H9 (cell line): ENCODE measurements around the gene PARD3. TPM values are rescaled to one million over a fixed set of nuclear protein-coding genes. Genes with fewer than 3 reads are reported as not detected.

ENCODE experiments used
- DNase-seq: peaks from one replicate; pipeline ENCODE4 v3.0.0-alpha.2; 2017
- H2AFZ ChIP-seq: one replicate; pipeline ENCODE4 v1.6.1; 2013; ENCODE audit warnings: mild to moderate bottlenecking, low read length, control low read depth, moderate library complexity
- H2AK5ac ChIP-seq: 2 replicates; pipeline ENCODE4 v1.6.1; 2013; ENCODE audit warnings: low read length, control low read depth, mixed read lengths; ENCODE audit not compliant: insufficient read length
- H2BK120ac ChIP-seq: one replicate; pipeline ENCODE4 v1.6.1; 2013; ENCODE audit warnings: low read depth, mild to moderate bottlenecking, low read length, control low read depth, inconsistent platforms; ENCODE audit not compliant: poor library complexity, severe bottlenecking
- H2BK12ac ChIP-seq: 2 replicates; pipeline ENCODE4 v1.6.1; 2013; ENCODE audit warnings: low read length, control low read depth, mixed read lengths, low read depth; ENCODE audit not compliant: insufficient read length
- H2BK15ac ChIP-seq: 2 replicates; pipeline ENCODE4 v1.6.1; 2013; ENCODE audit warnings: low read depth, low read length, control low read depth
- H2BK20ac ChIP-seq: one replicate; pipeline ENCODE4 v1.6.1; 2013; ENCODE audit warnings: low read depth, mild to moderate bottlenecking, low read length, control low read depth, inconsistent platforms; ENCODE audit not compliant: poor library complexity, severe bottlenecking
- H2BK5ac ChIP-seq: 2 replicates; pipeline ENCODE4 v1.6.1; 2013; ENCODE audit warnings: low read length, control low read depth, mixed read lengths; ENCODE audit not compliant: insufficient read length
- H3K14ac ChIP-seq: 2 replicates; pipeline ENCODE4 v1.6.1; 2013; ENCODE audit warnings: low read length, control low read depth; ENCODE audit not compliant: insufficient read depth
- H3K18ac ChIP-seq: 2 replicates; pipeline ENCODE4 v1.6.1; 2013; ENCODE audit warnings: low read depth, mild to moderate bottlenecking, mixed read lengths, low read length, control low read depth; ENCODE audit not compliant: insufficient read length
- H3K23ac ChIP-seq: 2 replicates; pipeline ENCODE4 v1.6.1; 2013; ENCODE audit warnings: low read length, control low read depth, mixed read lengths, low read depth; ENCODE audit not compliant: insufficient read length
- H3K23me2 ChIP-seq: 2 replicates; pipeline ENCODE4 v1.6.1; 2013; ENCODE audit warnings: low read depth, mild to moderate bottlenecking, mixed read lengths, low read length, control low read depth; ENCODE audit not compliant: insufficient read length, poor library complexity, severe bottlenecking
- H3K27ac ChIP-seq: 2 replicates; pipeline ENCODE4 v1.5.1; 2013; ENCODE audit warnings: low read length, control low read depth, mixed read lengths, low read depth; ENCODE audit not compliant: insufficient read length
- H3K27me3 ChIP-seq: 2 replicates; pipeline ENCODE4 v1.6.1; 2013; ENCODE audit warnings: low read length, control low read depth, inconsistent platforms; ENCODE audit not compliant: insufficient read depth
- H3K4ac ChIP-seq: 2 replicates; pipeline ENCODE4 v1.6.1; 2013; ENCODE audit warnings: low read depth, mild to moderate bottlenecking, control low read depth, inconsistent platforms, low read length, moderate library complexity
- H3K4me1 ChIP-seq: 2 replicates; pipeline ENCODE4 v1.6.1; 2013; ENCODE audit warnings: low read length, control low read depth, inconsistent platforms; ENCODE audit not compliant: insufficient read depth
- H3K4me2 ChIP-seq: 2 replicates; pipeline ENCODE4 v1.6.1; 2013; ENCODE audit warnings: low read length, control low read depth, mixed read lengths; ENCODE audit not compliant: insufficient read length, insufficient read depth
- H3K56ac ChIP-seq: 2 replicates; pipeline ENCODE4 v1.6.1; 2013; ENCODE audit warnings: low read depth, mild to moderate bottlenecking, mixed read lengths, low read length, control low read depth; ENCODE audit not compliant: insufficient read length
- H3K79me1 ChIP-seq: 2 replicates; pipeline ENCODE4 v1.6.1; 2013; ENCODE audit warnings: low read depth, mild to moderate bottlenecking, moderate library complexity, low read length, control low read depth, inconsistent platforms; ENCODE audit not compliant: insufficient read depth, poor library complexity, severe bottlenecking
- H3K79me2 ChIP-seq: 2 replicates; pipeline ENCODE4 v1.6.1; 2013; ENCODE audit warnings: low read length, control low read depth, inconsistent platforms; ENCODE audit not compliant: insufficient read depth
- H3K9ac ChIP-seq: 2 replicates; pipeline ENCODE4 v1.6.1; 2013; ENCODE audit warnings: low read length, control low read depth, mixed read lengths; ENCODE audit not compliant: insufficient read length; ENCODE audit errors: extremely low read depth
- H3K9me3 ChIP-seq: one replicate; pipeline ENCODE4 v1.6.1; 2013; ENCODE audit warnings: low read depth, low read length, inconsistent platforms; ENCODE audit not compliant: control insufficient read depth
- H3T11ph ChIP-seq: one replicate; pipeline ENCODE4 v1.6.1; 2013; ENCODE audit warnings: mild to moderate bottlenecking, low read length, control low read depth, inconsistent platforms
- H4K20me1 ChIP-seq: one replicate; pipeline ENCODE4 v1.6.1; 2013; ENCODE audit not compliant: control insufficient read depth, insufficient read length, insufficient read depth
- H4K5ac ChIP-seq: 2 replicates; pipeline ENCODE4 v1.6.1; 2013; ENCODE audit warnings: low read depth, mild to moderate bottlenecking, mixed read lengths, low read length, control low read depth; ENCODE audit not compliant: insufficient read length
- H4K8ac ChIP-seq: replicated peaks from 2 replicates; pipeline ENCODE4 v1.6.1; 2013; ENCODE audit warnings: low read length, control low read depth, mixed read lengths, low read depth; ENCODE audit not compliant: insufficient read length
- H4K91ac ChIP-seq: 2 replicates; pipeline ENCODE4 v1.6.1; 2013; ENCODE audit warnings: low read depth, mild to moderate bottlenecking, moderate library complexity, mixed read lengths, low read length, control low read depth; ENCODE audit not compliant: insufficient read length
- H3K27ac Mint-ChIP-seq, 3 experiments: 2 replicates in 2 of 3; 3 replicates in 1 of 3; pipeline ENCODE4 v1.8.0; 2020 to 2021; ENCODE audit warnings: mixed read lengths in 3 of 3, mild to moderate bottlenecking in 1 of 3, moderate library complexity in 1 of 3
- H3K27me3 Mint-ChIP-seq: 2 replicates; pipeline ENCODE4 v1.8.0; 2021; ENCODE audit warnings: low read depth, mild to moderate bottlenecking, moderate library complexity, mixed read lengths
- H3K36me3 Mint-ChIP-seq, 3 experiments: 2 replicates in 2 of 3; 3 replicates in 1 of 3; pipeline ENCODE4 v1.8.0; 2020 to 2021; ENCODE audit warnings: low read depth in 3 of 3, mixed read lengths in 3 of 3; ENCODE audit not compliant: insufficient read depth in 1 of 3
- H3K4me1 Mint-ChIP-seq, 2 experiments: 2 replicates each; pipeline ENCODE4 v1.8.0; 2020; ENCODE audit warnings: mixed read lengths in 2 of 2
- H3K4me3 Mint-ChIP-seq, 2 experiments: 2 replicates in 1 of 2; 3 replicates in 1 of 2; pipeline ENCODE4 v1.8.0; 2020 to 2021; ENCODE audit warnings: mild to moderate bottlenecking in 2 of 2, mixed read lengths in 2 of 2, moderate library complexity in 1 of 2
- H3K9me3 Mint-ChIP-seq, 2 experiments: 2 replicates in 1 of 2; 3 replicates in 1 of 2; pipeline ENCODE4 v1.8.0; 2020; ENCODE audit warnings: mild to moderate bottlenecking in 2 of 2, mixed read lengths in 2 of 2, moderate library complexity in 1 of 2
- CTCF ChIP-seq: fragments of 200-600 bp; sonication (generic); conservative IDR thresholded peaks from 3 replicates; pipeline ENCODE4 v1.8.0; 2021; ENCODE audit warnings: antibody characterized with exemption, mild to moderate bottlenecking
- WGBS: extraction: QIAGEN DNeasy Blood & Tissue Kit; methylation state at CpG from one replicate; pipeline ENCODE4 v1.1.7; 2013; ENCODE audit warnings: missing lambda C conversion rate, low lambda C conversion rate, mixed read lengths; ENCODE audit not compliant: insufficient read length; ENCODE audit errors: extremely low coverage; 5-methylcytosine and 5-hydroxymethylcytosine counted together
- total RNA-seq: library from RNA; stranded (reverse); gene quantifications from 2 replicates; pipeline ENCODE4 v1.2.1, GENCODE V29; 2021

The PARD3 gene
- total RNA-seq, 1 experiment from 2014 or later = 44.7 TPM

- H2BK20ac ChIP-seq = no peak overlapping the region
- no peak overlapping the region for H3K9ac ChIP-seq
- no peaks in the 10 kb centered on the region for H3K79me2 ChIP-seq
- H2BK15ac ChIP-seq = no peak overlapping the region
- no peaks in the 10 kb centered on the region for H3K27me3 ChIP-seq
- no peak overlapping the region for H4K8ac ChIP-seq
- H3K27ac ChIP-seq = no peak overlapping the region
- H4K5ac ChIP-seq = no peak overlapping the region
- Mint-ChIP-seq H3K4me1 (peaks cover 9 to 11% of the 10 kb centered on the region in 2 experiments), H3K27me3 (no peaks in the 10 kb centered on the region; the same call in 1 of the 2 replicates), H3K4me3 (no peak overlapping the region), H3K9me3 (no peaks in the 10 kb centered on the region), H3K27ac (no peak overlapping the region), H3K36me3 (no peaks in the 10 kb centered on the region)
- no peak overlapping the region for H3K4ac ChIP-seq
- H3K23me2 ChIP-seq = no peaks in the 10 kb centered on the region
- H2BK5ac ChIP-seq = no peak overlapping the region
- no peak for TF ChIP-seq CTCF
- H2AFZ ChIP-seq = no peak overlapping the region
- no peaks in the 10 kb centered on the region for H3K79me1 ChIP-seq
- no peak overlapping the region for H3K18ac ChIP-seq
- H2AK5ac ChIP-seq = no peak overlapping the region
- no peak overlapping the region for H4K91ac ChIP-seq
- peaks cover 3% of the 10 kb centered on the region; the same call in 1 of the 2 replicates for H3K4me1 ChIP-seq
- WGBS = no CpG with 5 or more reads among the region's 3 CpGs
- no peaks in the 10 kb centered on the region for H4K20me1 ChIP-seq
- no peak overlapping the region for H3K56ac ChIP-seq
- no peak overlapping the region for H3K14ac ChIP-seq
- H2BK120ac ChIP-seq = no peak overlapping the region
- no peak overlapping the region for H3K23ac ChIP-seq
- H3T11ph ChIP-seq = no peak overlapping the region
- H3K4me2 ChIP-seq = no peak overlapping the region
- no peak overlapping the region for H2BK12ac ChIP-seq
- no peak for DNase-seq
- H3K9me3 ChIP-seq = no peaks in the 10 kb centered on the region
These were observed 665.0 kb downstream of the PARD3 start for GRCh38 chr10:34150103-34150502.
